LNCaP clone FGC (cell line): ENCODE results near the gene DNAI7.

Experiments used
- DNase-seq: peaks from one replicate; pipeline ENCODE4 v3.0.0-alpha.2; 2011; ENCODE audit warnings: low read depth
- H3K4me3 ChIP-seq: 2 replicates; pipeline ENCODE4 v1.5.1; 2011; ENCODE audit warnings: mild to moderate bottlenecking, low read depth, low read length, control low read depth
- CTCF ChIP-seq: IDR thresholded peaks from 2 replicates; pipeline ENCODE4 v1.5.1; 2012; ENCODE audit warnings: mild to moderate bottlenecking; ENCODE audit not compliant: control insufficient read depth, insufficient read depth; ENCODE audit errors: extremely low read depth

Gene DNAI7

DNA sequence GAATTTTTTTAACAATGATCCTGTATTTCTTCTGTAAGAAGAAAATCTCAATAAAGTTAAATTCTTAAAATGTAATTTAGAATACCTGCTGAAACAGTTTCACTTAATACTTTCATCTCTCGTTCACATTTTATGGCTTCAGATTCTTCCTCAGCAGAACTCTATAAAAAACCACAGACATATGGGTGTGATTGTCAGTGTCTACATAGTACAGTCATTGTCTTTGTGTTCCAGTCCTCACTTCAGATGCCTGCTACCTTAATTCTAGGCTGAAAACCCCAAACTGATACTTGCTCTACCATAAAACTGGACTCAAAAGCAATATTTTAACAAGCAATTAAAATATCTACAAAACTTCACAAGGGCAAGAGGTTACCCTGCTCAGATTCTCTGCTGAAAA, 71.8 kb downstream of the DNAI7 start:
- H3K4me3 ChIP-seq: no peak overlapping the region
- DNase-seq: no peak
- TF ChIP-seq CTCF: no peak

DNA sequence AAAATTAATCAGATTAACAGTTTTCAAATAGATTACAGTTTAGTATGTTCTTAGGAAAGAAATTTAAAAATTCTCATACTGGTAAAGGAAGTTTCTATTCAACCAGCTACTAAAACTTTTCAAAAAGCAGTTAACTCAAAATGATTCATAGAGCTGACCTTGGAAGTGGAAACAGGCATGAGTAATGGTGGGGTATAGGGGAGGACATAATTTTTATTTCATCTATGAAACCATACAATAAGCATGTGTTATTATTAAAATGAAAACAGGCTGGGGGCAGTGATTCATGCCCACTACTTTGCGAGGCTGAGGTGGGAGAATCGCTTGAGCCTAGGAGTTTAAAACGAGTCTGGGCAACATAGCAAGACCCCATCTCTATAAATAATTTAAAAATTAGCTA, 73.0 kb downstream of the DNAI7 start:
- DNase-seq: no peak
- no peak overlapping the region for H3K4me3 ChIP-seq
- no peak for TF ChIP-seq CTCF

DNA sequence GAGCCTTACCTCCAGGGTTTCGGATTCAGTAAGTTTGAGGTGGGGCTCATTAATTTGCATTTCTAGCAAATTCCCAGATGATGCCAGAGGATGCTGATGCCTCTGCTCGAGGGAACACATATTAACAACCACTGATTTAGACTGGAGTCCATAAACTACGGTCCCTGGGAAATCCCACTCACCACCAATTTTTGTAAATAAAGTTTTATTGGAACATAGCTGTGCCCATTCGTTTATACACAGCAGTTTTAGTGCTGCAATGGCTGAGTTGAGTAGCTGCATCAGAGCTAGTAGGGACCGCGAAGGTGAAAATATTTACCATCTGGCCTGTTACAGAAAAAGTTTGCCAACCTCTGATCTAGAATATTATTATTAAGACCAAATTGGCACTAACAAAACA, 73.8 kb downstream of the DNAI7 start:
- no peak for TF ChIP-seq CTCF
- DNase-seq: no peak
- no peak overlapping the region for H3K4me3 ChIP-seq

DNA sequence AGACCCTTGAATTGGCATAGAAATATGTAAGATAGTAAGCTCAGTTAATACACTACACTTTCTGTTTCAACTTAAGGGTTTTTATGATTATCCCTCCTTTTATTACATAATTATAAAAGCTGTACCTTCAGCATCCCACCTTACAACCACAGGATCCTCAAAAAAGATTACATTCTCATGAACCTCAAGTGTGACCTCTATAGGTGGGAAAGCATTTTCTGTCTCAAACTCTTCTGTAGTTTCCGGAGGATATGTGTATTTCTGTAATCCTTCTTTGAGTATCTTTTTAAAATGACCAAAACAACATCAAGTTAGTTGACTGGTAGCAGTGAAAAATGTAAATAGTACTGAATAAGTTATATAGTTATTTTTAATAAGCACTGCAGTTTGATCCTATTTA, 75.9 kb downstream of the DNAI7 start:
- TF ChIP-seq CTCF: 0 out of 2 replicates have a peak, but pooled peaks have one; percentile 7
- DNase-seq: no peak
- H3K4me3 ChIP-seq: no peak overlapping the region

GRCh38 chr12:25115677-25116076, 79.3 kb downstream of the DNAI7 start:
- no peak for TF ChIP-seq CTCF

GRCh38 chr12:25113651-25114050, 81.3 kb downstream of the DNAI7 start:
- DNase-seq: no peak
- no peak overlapping the region for H3K4me3 ChIP-seq
- no peak for TF ChIP-seq CTCF

More at GRCh38 chr12:25115677-25116076, 79.3 kb downstream of the DNAI7 start:
- DNase-seq: no peak
- H3K4me3 ChIP-seq: no peak overlapping the region

DNA sequence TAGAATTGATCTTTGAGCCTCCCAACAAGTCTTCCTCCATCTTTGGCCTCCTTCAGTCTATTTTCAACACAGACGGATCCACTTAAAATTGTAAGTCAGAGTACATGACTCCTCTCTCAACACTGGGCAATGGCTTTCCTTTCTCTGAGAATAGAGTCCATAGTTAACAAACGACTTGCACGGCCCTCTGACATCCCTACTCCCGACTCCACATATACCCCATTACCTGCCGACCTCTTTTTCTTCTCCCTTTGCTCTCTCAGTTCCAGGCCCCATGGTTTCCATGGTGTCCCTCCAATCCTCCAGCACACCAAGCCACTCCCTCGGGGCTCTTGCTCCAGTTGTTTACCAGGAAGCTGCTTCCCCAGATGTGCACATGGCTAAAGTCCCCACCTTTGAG, 84.7 kb downstream of the DNAI7 start:
- no peak for TF ChIP-seq CTCF
- H3K4me3 ChIP-seq: no peak overlapping the region
- no peak for DNase-seq
